Breast epithelium (tissue), 4 donors: ENCODE results near the gene DHRS11. TPM values are rescaled to one million over a fixed set of nuclear protein-coding genes. Genes with fewer than 3 reads are reported as not detected.
A peak's percentile ranks its signal among the peaks of the same experiment; 100 is the strongest.

Source experiments
- DNase-seq, 2 donors: peaks; one replicate each; pipeline ENCODE4 v3.0.0-alpha.2; 2019; ENCODE audit warnings: low spot score in 2 of 2
- H3K27ac ChIP-seq, 2 donors: fragments of 200-600 bp; sonication (generic) in 1 of 2; one replicate each; pipeline ENCODE4 v1.5.1; 2016 to 2019; ENCODE audit warnings: mild to moderate bottlenecking in 1 of 2
- H3K27me3 ChIP-seq, 2 donors: fragments of 200-600 bp; sonication (generic) in 1 of 2; one replicate each; pipeline versions ENCODE4 v1.5.1 to v1.6.0; 2017 to 2019; ENCODE audit warnings: control low read depth in 1 of 2, mild to moderate bottlenecking in 1 of 2
- H3K36me3 ChIP-seq: fragments of 200-600 bp; one replicate; pipeline ENCODE4 v1.5.1; 2019
- H3K4me1 ChIP-seq, 2 donors: fragments of 200-600 bp; sonication (generic); one replicate each; pipeline ENCODE4 v1.5.1; 2016 to 2019; ENCODE audit warnings: control low read depth in 1 of 2
- H3K4me3 ChIP-seq, 3 donors: fragments of 200-600 bp; sonication (generic); 1 replicate in 2 of 3; 2 replicates in 1 of 3; pipeline ENCODE4 v1.5.1; 2016 to 2019; ENCODE audit warnings: mild to moderate bottlenecking in 3 of 3, moderate library complexity in 2 of 3
- H3K9me3 ChIP-seq, 2 donors: fragments of 200-600 bp; sonication (generic) in 1 of 2; one replicate each; pipeline ENCODE4 v1.5.1; 2016 to 2019; ENCODE audit warnings: control low read depth in 1 of 2
- POLR2A ChIP-seq: fragments of 450-650 bp; IDR thresholded peaks from one replicate; pipeline ENCODE4 v1.6.1; 2016; ENCODE audit warnings: antibody characterized with exemption, mild to moderate bottlenecking, moderate library complexity
- POLR2AphosphoS5 ChIP-seq, 3 donors: sonication (generic); formaldehyde crosslinking; IDR thresholded peaks; one replicate each; pipeline ENCODE4 v1.6.1; 2017; ENCODE audit warnings: antibody characterized with exemption in 3 of 3
- intact Hi-C: fragments of 100-400 bp; cut with DNase I; formaldehyde crosslinking; loops from one replicate; pipeline ENCODE4 v1.15.1; 2023; ENCODE audit warnings: low total_unique reads
- total RNA-seq, 3 donors: library from RNA; depleted of rRNA; stranded (reverse); fragments of >200 nt; gene quantifications; one replicate each; pipeline ENCODE4 v1.1.0, GENCODE V29; 2016
- TF ChIP-seq, protein P1 (sequence below), 3 donors: fragments of 450-650 bp; IDR thresholded peaks; one replicate each; pipeline ENCODE4 v1.5.1; 2016 to 2017; ENCODE audit warnings: antibody characterized with exemption in 3 of 3, mild to moderate bottlenecking in 3 of 3, moderate library complexity in 3 of 3

The DHRS11 gene
- total RNA-seq, 3 donors from 2014 or later, result 11.4 to 14.1 (median 11.5) TPM

- H3K27ac ChIP-seq, result no peak overlapping the region
- no peaks in the 10 kb centered on the region for H3K9me3 ChIP-seq
- no peak for DNase-seq
- H3K27me3 ChIP-seq, result peaks cover 7 to 71% of the 10 kb centered on the region in 2 donors
- no peak overlapping the region for H3K4me3 ChIP-seq
- no peaks in the 10 kb centered on the region for H3K36me3 ChIP-seq
- TF ChIP-seq POLR2A, result no peak
- no peak for TF ChIP-seq POLR2AphosphoS5 (IDR thresholded peaks at IDR 0.05)
- TF ChIP-seq, protein P1, sequence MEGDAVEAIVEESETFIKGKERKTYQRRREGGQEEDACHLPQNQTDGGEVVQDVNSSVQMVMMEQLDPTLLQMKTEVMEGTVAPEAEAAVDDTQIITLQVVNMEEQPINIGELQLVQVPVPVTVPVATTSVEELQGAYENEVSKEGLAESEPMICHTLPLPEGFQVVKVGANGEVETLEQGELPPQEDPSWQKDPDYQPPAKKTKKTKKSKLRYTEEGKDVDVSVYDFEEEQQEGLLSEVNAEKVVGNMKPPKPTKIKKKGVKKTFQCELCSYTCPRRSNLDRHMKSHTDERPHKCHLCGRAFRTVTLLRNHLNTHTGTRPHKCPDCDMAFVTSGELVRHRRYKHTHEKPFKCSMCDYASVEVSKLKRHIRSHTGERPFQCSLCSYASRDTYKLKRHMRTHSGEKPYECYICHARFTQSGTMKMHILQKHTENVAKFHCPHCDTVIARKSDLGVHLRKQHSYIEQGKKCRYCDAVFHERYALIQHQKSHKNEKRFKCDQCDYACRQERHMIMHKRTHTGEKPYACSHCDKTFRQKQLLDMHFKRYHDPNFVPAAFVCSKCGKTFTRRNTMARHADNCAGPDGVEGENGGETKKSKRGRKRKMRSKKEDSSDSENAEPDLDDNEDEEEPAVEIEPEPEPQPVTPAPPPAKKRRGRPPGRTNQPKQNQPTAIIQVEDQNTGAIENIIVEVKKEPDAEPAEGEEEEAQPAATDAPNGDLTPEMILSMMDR (IDR thresholded peaks at IDR 0.05), result no peak
- intact Hi-C loops, result no loop called here
- no peaks in the 10 kb centered on the region for H3K4me1 ChIP-seq
Measured at GRCh38 chr17:36640836-36641235, 49.2 kb downstream of the DHRS11 start.

GRCh38 chr17:36641331-36641876, 49.7 kb downstream of the DHRS11 start:
- H3K4me3 ChIP-seq, result peak overlapping the region; percentile 27 to 71 (median 43)

DNA sequence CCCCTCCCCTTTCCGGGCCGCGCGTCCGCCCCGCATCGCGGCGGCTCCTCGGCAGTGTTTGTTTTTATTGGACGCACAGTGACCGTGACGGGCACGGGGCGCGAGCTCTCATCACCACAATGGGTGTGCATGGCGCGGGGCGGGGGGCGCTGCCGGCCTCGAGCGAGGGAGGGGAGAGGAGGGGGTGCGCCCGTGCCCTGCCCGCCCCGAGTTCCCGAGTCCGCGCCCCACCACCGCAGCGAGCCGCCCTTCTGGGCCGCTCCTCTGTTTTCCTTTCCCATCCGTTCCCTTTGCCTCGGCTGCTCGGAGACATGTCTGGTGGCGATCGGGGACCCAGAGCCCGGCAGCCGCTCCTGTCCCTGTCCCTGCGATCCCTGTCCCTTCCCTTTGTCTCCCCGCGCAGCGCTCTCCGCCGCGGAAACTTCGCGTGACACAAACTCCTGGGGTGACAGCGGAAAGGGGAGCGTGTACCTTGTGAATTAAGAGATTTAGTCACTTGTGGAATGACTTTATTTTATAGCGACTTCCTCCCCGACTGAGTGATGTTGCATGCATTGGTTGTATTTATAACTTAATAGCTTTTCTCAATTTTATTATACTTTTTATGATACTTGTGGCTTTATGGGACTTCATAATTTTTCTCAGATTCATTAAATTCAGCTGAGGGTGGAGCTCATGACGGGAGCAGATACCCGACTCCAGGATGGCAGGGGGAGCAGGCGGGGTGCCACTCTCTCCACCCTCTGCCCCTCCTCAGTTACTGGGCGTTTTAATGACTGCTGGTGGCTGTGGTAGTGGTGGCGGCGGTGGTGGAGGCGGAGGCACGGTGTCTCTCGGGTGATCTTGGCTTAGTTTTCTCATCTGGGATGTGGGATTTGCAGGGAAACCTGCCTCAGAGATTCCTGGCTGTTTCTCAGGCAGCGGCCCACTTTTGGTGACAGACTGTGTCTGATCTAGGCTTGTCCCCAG, 50.5 kb downstream of the DHRS11 start:
- H3K9me3 ChIP-seq, result no peaks in the 10 kb centered on the region
- no peaks in the 10 kb centered on the region for H3K4me1 ChIP-seq
- H3K36me3 ChIP-seq, result no peaks in the 10 kb centered on the region
- no peak for DNase-seq
- TF ChIP-seq, protein P1 (IDR thresholded peaks at IDR 0.05), result no peak
- TF ChIP-seq POLR2A (no peak), POLR2AphosphoS5 (IDR thresholded peaks at IDR 0.05) (no peak)
- no peak overlapping the region for H3K27ac ChIP-seq
- H3K27me3 ChIP-seq, result peaks cover 7 to 84% of the 10 kb centered on the region in 2 donors
- H3K4me3 ChIP-seq, result peak overlapping the region; percentile 27 to 71 (median 43)
- intact Hi-C loops, result no loop called here

More at GRCh38 chr17:36641331-36641876, 49.7 kb downstream of the DHRS11 start:
- no peaks in the 10 kb centered on the region for H3K4me1 ChIP-seq
- no peaks in the 10 kb centered on the region for H3K9me3 ChIP-seq
- no peak for DNase-seq
- H3K27ac ChIP-seq, result no peak overlapping the region
- H3K27me3 ChIP-seq, result peaks cover 7 to 76% of the 10 kb centered on the region in 2 donors
- no peaks in the 10 kb centered on the region for H3K36me3 ChIP-seq
- TF ChIP-seq POLR2AphosphoS5 (IDR thresholded peaks at IDR 0.05) (no peak), POLR2A (no peak)
- TF ChIP-seq, protein P1 (IDR thresholded peaks at IDR 0.05), result no peak
- intact Hi-C loops, result no loop called here

DNA sequence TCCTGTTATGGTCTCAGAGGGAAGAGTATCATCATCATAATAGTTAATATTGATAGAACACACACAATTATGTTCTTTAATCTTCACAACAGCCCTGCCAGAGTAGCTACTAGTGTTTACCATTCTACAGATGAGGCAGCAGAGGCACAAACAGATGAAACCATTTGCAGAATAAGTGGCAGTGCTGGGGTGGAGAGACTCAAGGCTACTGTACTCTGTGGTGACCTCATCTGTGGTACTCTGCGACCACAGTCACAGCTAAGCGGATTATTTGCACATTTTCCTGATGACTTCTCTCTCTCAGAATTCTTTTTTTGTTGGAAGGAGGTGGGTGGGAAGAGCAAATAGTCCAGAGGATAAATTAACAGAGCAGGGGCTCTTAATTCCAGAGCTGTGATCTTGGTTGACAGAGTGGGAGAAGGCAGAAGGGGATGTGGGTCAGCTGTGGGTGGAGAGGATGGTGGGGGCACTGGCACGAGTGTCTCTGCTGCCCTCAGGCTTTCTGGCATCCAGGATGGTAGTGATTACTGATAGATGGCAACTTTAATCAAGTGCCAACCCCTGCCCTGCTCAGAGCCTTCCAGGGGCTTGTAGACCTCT, 51.5 kb downstream of the DHRS11 start:
- H3K4me3 ChIP-seq, result no peak overlapping the region
- DNase-seq, result no peak
- H3K9me3 ChIP-seq, result no peaks in the 10 kb centered on the region
- no peaks in the 10 kb centered on the region for H3K36me3 ChIP-seq
- H3K27ac ChIP-seq, result no peak overlapping the region
- intact Hi-C loops, result no loop called here
- peaks cover 7 to 77% of the 10 kb centered on the region in 2 donors for H3K27me3 ChIP-seq
- TF ChIP-seq, protein P1 (IDR thresholded peaks at IDR 0.05), result no peak
- no peak for TF ChIP-seq POLR2AphosphoS5 (IDR thresholded peaks at IDR 0.05)
- TF ChIP-seq POLR2A, result no peak
- H3K4me1 ChIP-seq, result no peaks in the 10 kb centered on the region
